Measurements from ENCODE around the gene PPP2R3A.

- TF ChIP-seq SRSF1 (optimal IDR thresholded peaks at IDR 0.05; ENCODE audit: low read depth, low read length) (no peak), ZBTB7A (CRISPR knock-in tag; IDR thresholded peaks at IDR 0.05) (no peak), ZNF83 (CRISPR knock-in tag; IDR thresholded peaks at IDR 0.05; ENCODE audit: borderline replicate concordance) (no peak), ARNTL (CRISPR knock-in tag; IDR thresholded peaks at IDR 0.05) (no peak), CTCF (CRISPR knock-in tag; IDR thresholded peaks at IDR 0.05) (no peak), MXI1 (IDR thresholded peaks at IDR 0.05; ENCODE audit: borderline replicate concordance, low read depth, low read length) (no peak), SALL1 (CRISPR knock-in tag; IDR thresholded peaks at IDR 0.05) (no peak), PCBP1 (IDR thresholded peaks at IDR 0.05; ENCODE audit: borderline replicate concordance, low read depth, low read length) (no peak), KLF6 (CRISPR knock-in tag; IDR thresholded peaks at IDR 0.05) (no peak), REST (IDR thresholded peaks at IDR 0.05; ENCODE audit: borderline replicate concordance in 1 of 2, low read depth in 1 of 2, low read length in 2 of 2) (no peak), DR1 (CRISPR knock-in tag; IDR thresholded peaks at IDR 0.05) (no peak)
Observed at GRCh38 chr3:135975536-135975935, 10.0 kb downstream of the PPP2R3A start.

Measured in HepG2 (cell line).